DOHH2 (cell line): Measurements from ENCODE around the gene SLC8A1.

Experiments
- H3F3A ChIP-seq: fragments of 200-600 bp; sonication (generic), shearing (Covaris generic); 2 replicates; pipeline ENCODE4 v1.6.0; 2016; ENCODE audit warnings: antibody characterized with exemption, mild to moderate bottlenecking; ENCODE audit not compliant: control insufficient read depth, insufficient read depth
- H3K27ac ChIP-seq: fragments of 200-600 bp; sonication (generic); 2 replicates; pipeline ENCODE4 v1.5.1; 2014; ENCODE audit warnings: low read depth, mild to moderate bottlenecking, low read length, moderate library complexity
- H3K27me3 ChIP-seq: fragments of 200-600 bp; sonication (generic); 2 replicates; pipeline ENCODE4 v1.6.1; 2014; ENCODE audit warnings: mild to moderate bottlenecking, low read length, mixed read lengths; ENCODE audit not compliant: control insufficient read depth
- H3K36me3 ChIP-seq: fragments of 200-600 bp; sonication (generic); 2 replicates; pipeline ENCODE4 v1.6.1; 2014; ENCODE audit warnings: mild to moderate bottlenecking, low read length, moderate library complexity, mixed read lengths; ENCODE audit not compliant: control insufficient read depth
- H3K4me1 ChIP-seq: fragments of 200-600 bp; sonication (generic); 2 replicates; pipeline ENCODE4 v1.6.1; 2014; ENCODE audit warnings: mild to moderate bottlenecking, low read length, mixed read lengths; ENCODE audit not compliant: control insufficient read depth
- H3K4me2 ChIP-seq: fragments of 200-600 bp; sonication (generic); 2 replicates; pipeline ENCODE4 v1.6.0; 2014; ENCODE audit warnings: mild to moderate bottlenecking, low read length, moderate library complexity
- H3K4me3 ChIP-seq: fragments of 200-600 bp; sonication (generic); 2 replicates; pipeline ENCODE4 v1.5.1; 2014; ENCODE audit warnings: mild to moderate bottlenecking, low read length, mixed read lengths
- H3K79me2 ChIP-seq: fragments of 200-600 bp; sonication (generic); 2 replicates; pipeline ENCODE4 v1.6.1; 2014; ENCODE audit warnings: mild to moderate bottlenecking, low read length, mixed read lengths; ENCODE audit not compliant: control insufficient read depth
- H3K9me2 ChIP-seq: fragments of 200-600 bp; sonication (generic); replicated peaks from 2 replicates; pipeline ENCODE4 v1.6.1; 2014; ENCODE audit warnings: mild to moderate bottlenecking, low read length, mixed read lengths; ENCODE audit not compliant: control insufficient read depth
- H3K9me3 ChIP-seq: fragments of 200-600 bp; sonication (generic); 2 replicates; pipeline ENCODE4 v1.6.1; 2014; ENCODE audit warnings: antibody characterized with exemption, low read length, mixed read lengths; ENCODE audit not compliant: control insufficient read depth, insufficient read depth
- H4K20me1 ChIP-seq: fragments of 200-600 bp; sonication (generic); 2 replicates; pipeline ENCODE4 v1.6.0; 2014; ENCODE audit warnings: low read depth, mild to moderate bottlenecking, antibody characterized with exemption, low read length, moderate library complexity; ENCODE audit not compliant: control insufficient read depth, insufficient read depth
- CTCF ChIP-seq: fragments of 200-600 bp; sonication (generic); IDR thresholded peaks from one replicate; pipeline ENCODE4 v1.5.1; 2014; ENCODE audit warnings: antibody characterized with exemption, mild to moderate bottlenecking, low read depth, low read length; ENCODE audit not compliant: poor library complexity, severe bottlenecking
- EZH2phosphoT487 ChIP-seq: fragments of 200-600 bp; sonication (generic); IDR thresholded peaks from 2 replicates; pipeline ENCODE4 v1.6.1; 2017; ENCODE audit warnings: borderline replicate concordance, mild to moderate bottlenecking, antibody characterized with exemption, low read length, moderate library complexity, mixed read lengths

The SLC8A1 gene

GRCh38 chr2:40169856-40170255 lies 282.0 kb downstream of the SLC8A1 start:
- no peaks in the 10 kb centered on the region for H3K4me1 ChIP-seq
- H3K4me3 ChIP-seq, result no peak overlapping the region
- H3F3A ChIP-seq, result no peaks in the 10 kb centered on the region
- no peaks in the 10 kb centered on the region for H3K79me2 ChIP-seq
- no peak overlapping the region for H3K27ac ChIP-seq
- no peak for TF ChIP-seq CTCF
- no peak for TF ChIP-seq EZH2phosphoT487
- no peaks in the 10 kb centered on the region for H3K9me3 ChIP-seq
- no peaks in the 10 kb centered on the region for H3K27me3 ChIP-seq
- H3K9me2 ChIP-seq, result no peaks in the 10 kb centered on the region
- peaks cover under 1% of the 10 kb centered on the region; the same call in 1 of the 2 replicates for H3K36me3 ChIP-seq
- H3K4me2 ChIP-seq, result no peak overlapping the region
- H4K20me1 ChIP-seq, result no peaks in the 10 kb centered on the region

GRCh38 chr2:40169430-40169829 lies 282.5 kb downstream of the SLC8A1 start:
- Histone ChIP-seq H3K36me3 (peaks cover 4% of the 10 kb centered on the region; the same call in 1 of the 2 replicates), H3K9me2 (no peaks in the 10 kb centered on the region), H3K9me3 (no peaks in the 10 kb centered on the region), H3K4me2 (no peak overlapping the region), H3K79me2 (no peaks in the 10 kb centered on the region), H3K27ac (no peak overlapping the region), H3K27me3 (no peaks in the 10 kb centered on the region), H3K4me3 (no peak overlapping the region), H4K20me1 (no peaks in the 10 kb centered on the region), H3K4me1 (no peaks in the 10 kb centered on the region), H3F3A (no peaks in the 10 kb centered on the region)
- TF ChIP-seq CTCF (no peak), EZH2phosphoT487 (no peak)

- H3K4me2 ChIP-seq, result no peak overlapping the region
- H3K9me2 ChIP-seq, result no peaks in the 10 kb centered on the region
- no peak for TF ChIP-seq CTCF
- TF ChIP-seq EZH2phosphoT487, result no peak
- H3K9me3 ChIP-seq, result no peaks in the 10 kb centered on the region
- H3K4me1 ChIP-seq, result no peaks in the 10 kb centered on the region
- no peak overlapping the region for H3K4me3 ChIP-seq
- peaks cover 8% of the 10 kb centered on the region; the same call in 1 of the 2 replicates for H3K36me3 ChIP-seq
- H4K20me1 ChIP-seq, result no peaks in the 10 kb centered on the region
- no peaks in the 10 kb centered on the region for H3F3A ChIP-seq
- no peaks in the 10 kb centered on the region for H3K79me2 ChIP-seq
- no peak overlapping the region for H3K27ac ChIP-seq
- H3K27me3 ChIP-seq, result no peaks in the 10 kb centered on the region
Measured at GRCh38 chr2:40168546-40168945, 283.3 kb downstream of the SLC8A1 start.
